ENCODE data around the gene APOA4. TPM values are rescaled to one million over a fixed set of nuclear protein-coding genes. Genes with fewer than 3 reads are reported as not detected.

APOA4 gene
- total and polyA plus RNA-seq, 2 of the 13 experiments (the other 11 are each of a cell fraction or from before 2014, with no cell fraction given): 3.8 to 7.2 TPM

- no peaks in the 10 kb centered on the region for H3K79me2 ChIP-seq (ENCODE audit: insufficient read depth, low read length)
- ATAC-seq: no peak
- intact Hi-C loops (cut with micrococcal nuclease; ENCODE audit: unreplicated experiment): no loop called here
- POLR2A ChIA-PET: no interaction called here
- no peaks in the 10 kb centered on the region for H3K27me3 ChIP-seq (ENCODE audit: control insufficient read depth in 1 of 2, insufficient read depth in 2 of 2, low read length in 2 of 2)
- no peak overlapping the region for H3K9ac ChIP-seq (ENCODE audit: insufficient read depth, low read depth, low read length)
- FAIRE-seq: no peak
- H3K27ac ChIP-seq (ENCODE audit: extremely low read length, insufficient read depth, low read length): no peak overlapping the region
- no TSS peak for BruUV-seq (replicated peaks)
- H3K36me3 ChIP-seq (replicated peaks in 1 of 2; ENCODE audit: control insufficient read depth in 1 of 2, insufficient read depth in 2 of 2, low read length in 2 of 2): peaks cover 17 to 65% of the 10 kb centered on the region in 2 experiments
- DNase-seq (ENCODE audit: low spot score): no peak
- TF ChIP-seq ZMAT3 (CRISPR knock-in tag; conservative IDR thresholded peaks at IDR 0.05) (no peak), ZFP36 (IDR thresholded peaks at IDR 0.05; ENCODE audit: borderline replicate concordance, low read depth, low read length, partially characterized antibody) (no peak), GMEB1 (CRISPR knock-in tag; IDR thresholded peaks at IDR 0.05; ENCODE audit: borderline replicate concordance) (no peak), SETDB1 (CRISPR knock-in tag; IDR thresholded peaks at IDR 0.05; ENCODE audit: borderline replicate concordance) (no peak), CSRNP1 (CRISPR knock-in tag; IDR thresholded peaks at IDR 0.05) (no peak)
- H3K9me3 ChIP-seq (ENCODE audit: low read length): no peaks in the 10 kb centered on the region
- no peaks in the 10 kb centered on the region for H3K4me1 ChIP-seq (ENCODE audit: insufficient read depth, low read length)
- 93% methylated on average over 6 of the region's 6 CpGs for WGBS (ENCODE audit: low lambda C conversion rate)
- H3K4me2 ChIP-seq (ENCODE audit: low read depth, low read length): no peak overlapping the region
- in situ Hi-C loops (cut with HindIII; ENCODE audit: extremely low pct_ligation_motif_present, low pct_unique_long_range_greater_than_20kb): no loop called here
- no peaks in the 10 kb centered on the region for H4K20me1 ChIP-seq (ENCODE audit: insufficient read depth, low read length)
- CTCF ChIA-PET (ENCODE audit: low intra/inter-chr PET ratio, low total read pairs): no interaction called here
- no peak overlapping the region for H3K4me3 ChIP-seq (replicated peaks in 1 of 3; ENCODE audit: insufficient read depth in 1 of 3, low read depth in 2 of 3, low read length in 3 of 3)
- H2AFZ ChIP-seq (ENCODE audit: low read length): no peak overlapping the region
These were observed 37.2 kb upstream of the APOA4 start for GRCh38 chr11:116860303-116860702.

All from HepG2 (cell line).